GM18508 (cell line): ENCODE data around the gene MYO19.
"Not testable (repeated sequence)": the region's sequence is repeated elsewhere in the genome, so short reads cannot be mapped to it uniquely, and the experiment has no call there.

Experiments used
- ATAC-seq: cut with Tn5 transposase; IDR thresholded peaks from one replicate; pipeline ENCODE4 v1.9.1; 2021; ENCODE audit warnings: moderate number of reproducible peaks; ENCODE audit not compliant: insufficient read depth, unreplicated experiment

The MYO19 gene

GRCh38 chr17:36468903-36469635, 65.6 kb downstream of the MYO19 start:
- no peak for ATAC-seq

- ATAC-seq = no peak
Observed at GRCh38 chr17:36464765-36465088, 69.9 kb downstream of the MYO19 start.

GRCh38 chr17:36463916-36464764, 70.5 kb downstream of the MYO19 start:
- ATAC-seq = no peak

GRCh38 chr17:36461330-36462110, 73.1 kb downstream of the MYO19 start:
- ATAC-seq = no peak

- ATAC-seq = no peak
Observed at GRCh38 chr17:36460265-36460937, 74.3 kb downstream of the MYO19 start.

- ATAC-seq = no peak
Observed at GRCh38 chr17:36459601-36460000, 75.1 kb downstream of the MYO19 start.

GRCh38 chr17:36459045-36459444, 75.6 kb downstream of the MYO19 start:
- ATAC-seq = no peak

- ATAC-seq = not testable (repeated sequence)
Observed at GRCh38 chr17:36457701-36458100, 77.0 kb downstream of the MYO19 start.

- not testable (repeated sequence) for ATAC-seq
Observed at GRCh38 chr17:36452888-36453287, 81.8 kb downstream of the MYO19 start.

- not testable (repeated sequence) for ATAC-seq
Observed at GRCh38 chr17:36449997-36450396, 84.7 kb downstream of the MYO19 start.
